Liver (tissue), 3 donors: ENCODE results near the gene NCR2.

Source experiments
- EGR1 ChIP-seq, 2 donors: IDR thresholded peaks; 2 replicates each; pipeline ENCODE4 v1.6.1; 2016 to 2018; ENCODE audit warnings: antibody characterized with exemption in 2 of 2, low read depth in 2 of 2
- GABPA ChIP-seq, 2 donors: IDR thresholded peaks in 1 of 2; conservative IDR thresholded peaks in 1 of 2; 2 replicates each; pipeline ENCODE4 v1.6.1; 2016; ENCODE audit warnings: antibody characterized with exemption in 2 of 2, mild to moderate bottlenecking in 1 of 2, moderate library complexity in 1 of 2
- HNF4A ChIP-seq, 2 donors: conservative IDR thresholded peaks; 2 replicates each; pipeline ENCODE4 v1.6.1; 2016; ENCODE audit warnings: antibody characterized with exemption in 2 of 2, mild to moderate bottlenecking in 2 of 2
- RAD21 ChIP-seq, 2 donors: IDR thresholded peaks; 2 replicates each; pipeline ENCODE4 v1.6.1; 2016; ENCODE audit warnings: antibody characterized with exemption in 2 of 2, mild to moderate bottlenecking in 2 of 2
- SP1 ChIP-seq: IDR thresholded peaks from 2 replicates; pipeline ENCODE4 v1.6.1; 2018; ENCODE audit warnings: antibody characterized with exemption, mild to moderate bottlenecking
- TAF1 ChIP-seq: conservative IDR thresholded peaks from 2 replicates; pipeline ENCODE4 v1.6.1; 2016; ENCODE audit warnings: antibody characterized with exemption, mild to moderate bottlenecking
- TF ChIP-seq, protein P1 (sequence below): fragments of 150-350 bp; IDR thresholded peaks from 2 replicates; pipeline ENCODE4 v1.5.1; 2017; ENCODE audit warnings: improper control_type of control experiment, low read depth, low read length; ENCODE audit not compliant: missing input control
- TF ChIP-seq, protein P2 (sequence below): IDR thresholded peaks from 2 replicates; pipeline ENCODE4 v1.6.1; 2016; ENCODE audit warnings: antibody characterized with exemption, mild to moderate bottlenecking
- TF ChIP-seq, protein P3 (sequence below): IDR thresholded peaks from 2 replicates; pipeline ENCODE4 v1.6.1; 2016; ENCODE audit warnings: antibody characterized with exemption
- TF ChIP-seq, protein P4 (sequence below): IDR thresholded peaks from 2 replicates; pipeline ENCODE4 v1.6.1; 2016; ENCODE audit warnings: antibody characterized with exemption
- donor health status: healthy.
- donor health status: healthy.

DNA sequence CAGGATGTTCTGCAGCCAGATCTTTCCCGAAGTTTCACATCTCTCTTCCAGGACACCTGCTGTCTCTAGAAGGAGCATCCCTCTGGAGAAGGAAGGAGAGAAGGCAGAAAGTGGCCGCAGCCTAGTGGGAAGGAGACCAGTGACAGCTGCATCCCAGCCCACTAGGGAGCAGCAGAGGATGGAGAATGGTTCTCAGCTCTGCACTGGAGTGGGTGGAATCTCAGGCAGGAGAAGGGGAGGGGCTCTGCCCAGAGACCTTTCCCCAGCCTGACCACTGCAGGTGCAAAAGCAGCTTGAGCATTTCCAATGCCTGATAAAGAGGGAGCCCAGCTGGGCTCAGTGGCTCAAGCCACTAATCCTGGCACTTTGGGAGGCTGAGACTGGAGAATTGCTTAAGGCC, 32.3 kb downstream of the NCR2 start:
- TF ChIP-seq, protein P1, sequence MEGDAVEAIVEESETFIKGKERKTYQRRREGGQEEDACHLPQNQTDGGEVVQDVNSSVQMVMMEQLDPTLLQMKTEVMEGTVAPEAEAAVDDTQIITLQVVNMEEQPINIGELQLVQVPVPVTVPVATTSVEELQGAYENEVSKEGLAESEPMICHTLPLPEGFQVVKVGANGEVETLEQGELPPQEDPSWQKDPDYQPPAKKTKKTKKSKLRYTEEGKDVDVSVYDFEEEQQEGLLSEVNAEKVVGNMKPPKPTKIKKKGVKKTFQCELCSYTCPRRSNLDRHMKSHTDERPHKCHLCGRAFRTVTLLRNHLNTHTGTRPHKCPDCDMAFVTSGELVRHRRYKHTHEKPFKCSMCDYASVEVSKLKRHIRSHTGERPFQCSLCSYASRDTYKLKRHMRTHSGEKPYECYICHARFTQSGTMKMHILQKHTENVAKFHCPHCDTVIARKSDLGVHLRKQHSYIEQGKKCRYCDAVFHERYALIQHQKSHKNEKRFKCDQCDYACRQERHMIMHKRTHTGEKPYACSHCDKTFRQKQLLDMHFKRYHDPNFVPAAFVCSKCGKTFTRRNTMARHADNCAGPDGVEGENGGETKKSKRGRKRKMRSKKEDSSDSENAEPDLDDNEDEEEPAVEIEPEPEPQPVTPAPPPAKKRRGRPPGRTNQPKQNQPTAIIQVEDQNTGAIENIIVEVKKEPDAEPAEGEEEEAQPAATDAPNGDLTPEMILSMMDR: peak; percentile 40
- no peak for TF ChIP-seq TAF1
- TF ChIP-seq, protein P2, sequence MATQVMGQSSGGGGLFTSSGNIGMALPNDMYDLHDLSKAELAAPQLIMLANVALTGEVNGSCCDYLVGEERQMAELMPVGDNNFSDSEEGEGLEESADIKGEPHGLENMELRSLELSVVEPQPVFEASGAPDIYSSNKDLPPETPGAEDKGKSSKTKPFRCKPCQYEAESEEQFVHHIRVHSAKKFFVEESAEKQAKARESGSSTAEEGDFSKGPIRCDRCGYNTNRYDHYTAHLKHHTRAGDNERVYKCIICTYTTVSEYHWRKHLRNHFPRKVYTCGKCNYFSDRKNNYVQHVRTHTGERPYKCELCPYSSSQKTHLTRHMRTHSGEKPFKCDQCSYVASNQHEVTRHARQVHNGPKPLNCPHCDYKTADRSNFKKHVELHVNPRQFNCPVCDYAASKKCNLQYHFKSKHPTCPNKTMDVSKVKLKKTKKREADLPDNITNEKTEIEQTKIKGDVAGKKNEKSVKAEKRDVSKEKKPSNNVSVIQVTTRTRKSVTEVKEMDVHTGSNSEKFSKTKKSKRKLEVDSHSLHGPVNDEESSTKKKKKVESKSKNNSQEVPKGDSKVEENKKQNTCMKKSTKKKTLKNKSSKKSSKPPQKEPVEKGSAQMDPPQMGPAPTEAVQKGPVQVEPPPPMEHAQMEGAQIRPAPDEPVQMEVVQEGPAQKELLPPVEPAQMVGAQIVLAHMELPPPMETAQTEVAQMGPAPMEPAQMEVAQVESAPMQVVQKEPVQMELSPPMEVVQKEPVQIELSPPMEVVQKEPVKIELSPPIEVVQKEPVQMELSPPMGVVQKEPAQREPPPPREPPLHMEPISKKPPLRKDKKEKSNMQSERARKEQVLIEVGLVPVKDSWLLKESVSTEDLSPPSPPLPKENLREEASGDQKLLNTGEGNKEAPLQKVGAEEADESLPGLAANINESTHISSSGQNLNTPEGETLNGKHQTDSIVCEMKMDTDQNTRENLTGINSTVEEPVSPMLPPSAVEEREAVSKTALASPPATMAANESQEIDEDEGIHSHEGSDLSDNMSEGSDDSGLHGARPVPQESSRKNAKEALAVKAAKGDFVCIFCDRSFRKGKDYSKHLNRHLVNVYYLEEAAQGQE: no peak
- peak; percentile 68 to 80 for TF ChIP-seq RAD21 (IDR thresholded peaks at IDR 0.05)
- TF ChIP-seq, protein P3, sequence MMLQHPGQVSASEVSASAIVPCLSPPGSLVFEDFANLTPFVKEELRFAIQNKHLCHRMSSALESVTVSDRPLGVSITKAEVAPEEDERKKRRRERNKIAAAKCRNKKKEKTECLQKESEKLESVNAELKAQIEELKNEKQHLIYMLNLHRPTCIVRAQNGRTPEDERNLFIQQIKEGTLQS: no peak
- TF ChIP-seq, protein P4, sequence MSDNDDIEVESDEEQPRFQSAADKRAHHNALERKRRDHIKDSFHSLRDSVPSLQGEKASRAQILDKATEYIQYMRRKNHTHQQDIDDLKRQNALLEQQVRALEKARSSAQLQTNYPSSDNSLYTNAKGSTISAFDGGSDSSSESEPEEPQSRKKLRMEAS: no peak
- TF ChIP-seq GABPA (IDR thresholded peaks at IDR 0.05 in 1 of 2, conservative IDR thresholded peaks at IDR 0.05 in 1 of 2): no peak
- TF ChIP-seq SP1: no peak
- TF ChIP-seq HNF4A (conservative IDR thresholded peaks at IDR 0.05): no peak
- TF ChIP-seq EGR1 (IDR thresholded peaks at IDR 0.05; ENCODE audit: low read depth in 2 of 2): no peak
